IMR-90 (cell line): ENCODE measurements around the gene KCNMA1.

ENCODE experiments used
- BHLHE40 ChIP-seq: fragments of 150-350 bp; IDR thresholded peaks from 2 replicates; pipeline ENCODE4 v1.6.1; 2016; ENCODE audit warnings: mild to moderate bottlenecking, low read depth, low read length
- CEBPB ChIP-seq: IDR thresholded peaks from 2 replicates; pipeline ENCODE4 v1.6.1; 2012; ENCODE audit warnings: low read depth, low read length, improper control_type of control experiment
- CHD1 ChIP-seq: IDR thresholded peaks from 2 replicates; pipeline ENCODE4 v1.6.1; 2012; ENCODE audit warnings: low read depth, low read length, improper control_type of control experiment
- MAFK ChIP-seq: IDR thresholded peaks from 2 replicates; pipeline ENCODE4 v1.6.1; 2012; ENCODE audit warnings: low read depth, low read length, improper control_type of control experiment
- MAZ ChIP-seq: IDR thresholded peaks from 2 replicates; pipeline ENCODE4 v1.6.1; 2012; ENCODE audit warnings: low read depth, mild to moderate bottlenecking, low read length, improper control_type of control experiment, moderate library complexity, borderline replicate concordance
- MXI1 ChIP-seq: IDR thresholded peaks from 2 replicates; pipeline ENCODE4 v1.6.1; 2012; ENCODE audit warnings: low read depth, mild to moderate bottlenecking, low read length, moderate library complexity, borderline replicate concordance
- POLR2A ChIP-seq: IDR thresholded peaks from 2 replicates; pipeline ENCODE4 v1.6.1; 2012; ENCODE audit warnings: mild to moderate bottlenecking, low read depth, low read length
- RAD21 ChIP-seq: IDR thresholded peaks from 2 replicates; pipeline ENCODE4 v1.6.1; 2012; ENCODE audit warnings: low read length, improper control_type of control experiment
- RCOR1 ChIP-seq: IDR thresholded peaks from 2 replicates; pipeline ENCODE4 v1.6.1; 2012; ENCODE audit warnings: mild to moderate bottlenecking, low read length, improper control_type of control experiment; ENCODE audit not compliant: insufficient replicate concordance
- RFX5 ChIP-seq: IDR thresholded peaks from 2 replicates; pipeline ENCODE4 v1.8.0; 2012; ENCODE audit warnings: low read depth, mild to moderate bottlenecking, low read length, moderate library complexity
- SMC3 ChIP-seq: fragments of 150-350 bp; IDR thresholded peaks from 2 replicates; pipeline ENCODE4 v1.6.1; 2016; ENCODE audit warnings: low read depth, mild to moderate bottlenecking, antibody characterized with exemption, low read length, moderate library complexity
- TF ChIP-seq, protein P1 (sequence below): conservative IDR thresholded peaks from 2 replicates; pipeline ENCODE4 v1.5.1; 2012; ENCODE audit warnings: mild to moderate bottlenecking, low read depth, low read length, improper control_type of control experiment
- TF ChIP-seq, protein P2 (sequence below): fragments of 150-350 bp; IDR thresholded peaks from 2 replicates; pipeline ENCODE4 v1.6.1; 2017; ENCODE audit warnings: mild to moderate bottlenecking, antibody characterized with exemption, low read length, low read depth
- TF ChIP-seq, protein P3 (sequence below): fragments of 150-350 bp; IDR thresholded peaks from 2 replicates; pipeline ENCODE4 v1.6.1; 2016; ENCODE audit warnings: low read depth, mild to moderate bottlenecking, low read length, moderate library complexity, borderline replicate concordance

DNA sequence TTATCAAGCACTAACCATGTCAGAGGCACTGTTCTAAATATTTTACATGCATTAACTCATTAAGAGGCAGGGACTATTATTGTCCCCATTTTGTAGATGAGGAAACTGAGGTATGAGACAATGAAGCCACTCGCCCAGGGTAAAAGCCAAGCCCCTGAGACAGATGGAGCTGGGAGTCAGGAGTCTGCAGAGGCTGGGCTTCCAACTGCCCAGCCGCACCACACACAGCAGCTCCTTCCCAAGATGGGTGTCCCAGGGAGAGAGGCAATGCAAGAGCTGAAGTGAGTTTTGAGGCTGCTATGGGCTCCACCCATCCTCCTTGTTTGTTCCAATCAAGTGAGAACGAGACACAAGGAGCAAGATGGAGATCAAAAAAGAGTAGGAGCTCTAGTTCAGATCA is 244.2 kb downstream of the KCNMA1 start:
- TF ChIP-seq MXI1 = no peak
- TF ChIP-seq, protein P1, sequence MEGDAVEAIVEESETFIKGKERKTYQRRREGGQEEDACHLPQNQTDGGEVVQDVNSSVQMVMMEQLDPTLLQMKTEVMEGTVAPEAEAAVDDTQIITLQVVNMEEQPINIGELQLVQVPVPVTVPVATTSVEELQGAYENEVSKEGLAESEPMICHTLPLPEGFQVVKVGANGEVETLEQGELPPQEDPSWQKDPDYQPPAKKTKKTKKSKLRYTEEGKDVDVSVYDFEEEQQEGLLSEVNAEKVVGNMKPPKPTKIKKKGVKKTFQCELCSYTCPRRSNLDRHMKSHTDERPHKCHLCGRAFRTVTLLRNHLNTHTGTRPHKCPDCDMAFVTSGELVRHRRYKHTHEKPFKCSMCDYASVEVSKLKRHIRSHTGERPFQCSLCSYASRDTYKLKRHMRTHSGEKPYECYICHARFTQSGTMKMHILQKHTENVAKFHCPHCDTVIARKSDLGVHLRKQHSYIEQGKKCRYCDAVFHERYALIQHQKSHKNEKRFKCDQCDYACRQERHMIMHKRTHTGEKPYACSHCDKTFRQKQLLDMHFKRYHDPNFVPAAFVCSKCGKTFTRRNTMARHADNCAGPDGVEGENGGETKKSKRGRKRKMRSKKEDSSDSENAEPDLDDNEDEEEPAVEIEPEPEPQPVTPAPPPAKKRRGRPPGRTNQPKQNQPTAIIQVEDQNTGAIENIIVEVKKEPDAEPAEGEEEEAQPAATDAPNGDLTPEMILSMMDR = no peak
- TF ChIP-seq RAD21 = no peak
- no peak for TF ChIP-seq CEBPB
- TF ChIP-seq POLR2A = no peak
- TF ChIP-seq, protein P2, sequence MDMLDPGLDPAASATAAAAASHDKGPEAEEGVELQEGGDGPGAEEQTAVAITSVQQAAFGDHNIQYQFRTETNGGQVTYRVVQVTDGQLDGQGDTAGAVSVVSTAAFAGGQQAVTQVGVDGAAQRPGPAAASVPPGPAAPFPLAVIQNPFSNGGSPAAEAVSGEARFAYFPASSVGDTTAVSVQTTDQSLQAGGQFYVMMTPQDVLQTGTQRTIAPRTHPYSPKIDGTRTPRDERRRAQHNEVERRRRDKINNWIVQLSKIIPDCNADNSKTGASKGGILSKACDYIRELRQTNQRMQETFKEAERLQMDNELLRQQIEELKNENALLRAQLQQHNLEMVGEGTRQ = no peak
- TF ChIP-seq, protein P3, sequence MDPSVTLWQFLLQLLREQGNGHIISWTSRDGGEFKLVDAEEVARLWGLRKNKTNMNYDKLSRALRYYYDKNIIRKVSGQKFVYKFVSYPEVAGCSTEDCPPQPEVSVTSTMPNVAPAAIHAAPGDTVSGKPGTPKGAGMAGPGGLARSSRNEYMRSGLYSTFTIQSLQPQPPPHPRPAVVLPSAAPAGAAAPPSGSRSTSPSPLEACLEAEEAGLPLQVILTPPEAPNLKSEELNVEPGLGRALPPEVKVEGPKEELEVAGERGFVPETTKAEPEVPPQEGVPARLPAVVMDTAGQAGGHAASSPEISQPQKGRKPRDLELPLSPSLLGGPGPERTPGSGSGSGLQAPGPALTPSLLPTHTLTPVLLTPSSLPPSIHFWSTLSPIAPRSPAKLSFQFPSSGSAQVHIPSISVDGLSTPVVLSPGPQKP = no peak
- no peak for TF ChIP-seq SMC3
- TF ChIP-seq BHLHE40 = no peak
- TF ChIP-seq RFX5 = no peak
- no peak for TF ChIP-seq CHD1
- TF ChIP-seq MAFK = no peak
- no peak for TF ChIP-seq RCOR1
- no peak for TF ChIP-seq MAZ
